ENCODE data around the gene HNRNPUL2.

HNRNPUL2 gene

GRCh38 chr11:62665599-62666258 lies 61.5 kb downstream of the HNRNPUL2 start:
- no peak for DNase-seq

- peak; percentile 94 to 97 (median 96) for DNase-seq
Measured at GRCh38 chr11:62665075-62665598, 62.1 kb downstream of the HNRNPUL2 start, which contains the start of the genes C11orf98 and CSKMT. C11orf98 (minus strand) TSS chr11:62665210; CDS start chr11:62665169, 41 bp downstream. CSKMT (plus strand) TSS chr11:62665312; CDS start chr11:62665880, 568 bp downstream.

- DNase-seq = peak; percentile 61 to 94 (median 93)
Measured at GRCh38 chr11:62664405-62665074, 62.7 kb downstream of the HNRNPUL2 start.

All from NCI-H1417 (cell line).